ENCODE results near the gene SH3BP5. TPM values are rescaled to one million over a fixed set of nuclear protein-coding genes. Genes with fewer than 3 reads are reported as not detected.

Gene SH3BP5
- total and polyA plus RNA-seq, 4 donors, result 50.3 to 76.6 (median 67.3) TPM

DNA sequence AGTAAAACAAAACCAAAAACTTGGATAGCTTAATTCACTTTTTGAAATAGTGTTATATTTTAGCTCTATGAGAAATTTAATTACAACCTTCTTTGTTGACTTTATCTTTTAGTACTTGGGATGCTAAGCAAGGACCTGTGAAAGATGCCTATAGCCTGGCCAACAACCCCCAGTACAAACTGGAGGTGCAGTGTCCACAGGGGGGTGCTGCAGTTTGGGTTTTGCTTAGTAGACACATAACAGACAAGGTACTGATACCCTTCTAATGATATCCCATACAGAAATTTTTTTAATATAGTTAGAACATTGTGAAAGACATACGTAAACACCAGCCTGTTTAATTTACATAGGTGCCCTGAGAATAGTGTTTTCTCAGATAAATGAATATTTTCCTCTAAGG lies 91.0 kb downstream of the SH3BP5 start:
- Histone ChIP-seq H3K9me3 (ENCODE audit: control insufficient read depth in 4 of 4, insufficient read depth in 3 of 4, low read length in 3 of 4) (no peaks in the 10 kb centered on the region), H3K27ac (ENCODE audit: low read depth in 1 of 2, low read length in 1 of 2) (no peak overlapping the region), H3K4me1 (ENCODE audit: control insufficient read depth in 5 of 5, insufficient read depth in 5 of 5, low read length in 5 of 5) (no peaks in the 10 kb centered on the region), H3K27me3 (ENCODE audit: control insufficient read depth in 3 of 3, insufficient read depth in 3 of 3, low read length in 2 of 3) (no peaks in the 10 kb centered on the region), H3K9ac (ENCODE audit: insufficient read depth in 1 of 2, low read length in 2 of 2) (no peak overlapping the region), H3K36me3 (ENCODE audit: control insufficient read depth in 4 of 4, insufficient read depth in 4 of 4, low read length in 4 of 4) (peaks cover 18 to 43% (median 34%) of the 10 kb centered on the region in 4 donors), H3K4me3 (no peak overlapping the region)
- DNase-seq, result peak in 1 of 3 donors; percentile 17
- TF ChIP-seq, protein P1, sequence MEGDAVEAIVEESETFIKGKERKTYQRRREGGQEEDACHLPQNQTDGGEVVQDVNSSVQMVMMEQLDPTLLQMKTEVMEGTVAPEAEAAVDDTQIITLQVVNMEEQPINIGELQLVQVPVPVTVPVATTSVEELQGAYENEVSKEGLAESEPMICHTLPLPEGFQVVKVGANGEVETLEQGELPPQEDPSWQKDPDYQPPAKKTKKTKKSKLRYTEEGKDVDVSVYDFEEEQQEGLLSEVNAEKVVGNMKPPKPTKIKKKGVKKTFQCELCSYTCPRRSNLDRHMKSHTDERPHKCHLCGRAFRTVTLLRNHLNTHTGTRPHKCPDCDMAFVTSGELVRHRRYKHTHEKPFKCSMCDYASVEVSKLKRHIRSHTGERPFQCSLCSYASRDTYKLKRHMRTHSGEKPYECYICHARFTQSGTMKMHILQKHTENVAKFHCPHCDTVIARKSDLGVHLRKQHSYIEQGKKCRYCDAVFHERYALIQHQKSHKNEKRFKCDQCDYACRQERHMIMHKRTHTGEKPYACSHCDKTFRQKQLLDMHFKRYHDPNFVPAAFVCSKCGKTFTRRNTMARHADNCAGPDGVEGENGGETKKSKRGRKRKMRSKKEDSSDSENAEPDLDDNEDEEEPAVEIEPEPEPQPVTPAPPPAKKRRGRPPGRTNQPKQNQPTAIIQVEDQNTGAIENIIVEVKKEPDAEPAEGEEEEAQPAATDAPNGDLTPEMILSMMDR (IDR thresholded peaks at IDR 0.05; ENCODE audit: control extremely low read depth, extremely low read depth), result no peak
- 82 to 89% methylated on average over 1 of the region's 1 CpG for WGBS, 2 donors
- no peak for ATAC-seq (ENCODE audit: insufficient read depth, low FRiP score)

DNA sequence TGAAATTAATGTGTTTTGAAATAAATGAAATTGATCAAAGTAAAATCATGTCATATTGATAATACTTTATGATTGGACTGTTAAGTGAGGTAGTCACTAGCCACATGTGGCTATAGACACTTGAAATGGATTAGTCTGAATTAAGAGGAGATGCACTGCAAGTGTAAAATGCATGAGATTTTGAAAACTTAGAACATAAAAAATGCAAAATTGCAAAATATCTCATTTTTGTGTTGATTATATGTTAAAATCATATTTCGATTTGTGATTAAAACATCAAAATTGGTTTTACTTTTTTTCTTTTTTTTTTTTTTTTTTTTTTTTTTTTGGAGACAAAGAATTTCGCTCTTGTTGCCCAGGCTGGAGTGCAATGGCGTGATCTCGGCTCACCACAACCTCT lies 103.1 kb downstream of the SH3BP5 start:
- WGBS, 2 donors, result 96 to 97% methylated on average over 4 of the region's 4 CpGs
- H3K4me3 ChIP-seq, result no peak overlapping the region
- TF ChIP-seq, protein P1 (IDR thresholded peaks at IDR 0.05; ENCODE audit: control extremely low read depth, extremely low read depth), result no peak
- H3K27ac ChIP-seq (ENCODE audit: low read depth in 1 of 2, low read length in 1 of 2), result no peak overlapping the region
- no peaks in the 10 kb centered on the region for H3K9me3 ChIP-seq (ENCODE audit: control insufficient read depth in 4 of 4, insufficient read depth in 3 of 4, low read length in 3 of 4)
- no peak for DNase-seq
- peaks cover 7 to 57% (median 24%) of the 10 kb centered on the region in 4 donors for H3K36me3 ChIP-seq (ENCODE audit: control insufficient read depth in 4 of 4, insufficient read depth in 4 of 4, low read length in 4 of 4)
- ATAC-seq (ENCODE audit: insufficient read depth, low FRiP score), result no peak
- no peaks in the 10 kb centered on the region for H3K27me3 ChIP-seq (ENCODE audit: control insufficient read depth in 3 of 3, insufficient read depth in 3 of 3, low read length in 2 of 3)
- no peaks in the 10 kb centered on the region for H3K4me1 ChIP-seq (ENCODE audit: control insufficient read depth in 5 of 5, insufficient read depth in 5 of 5, low read length in 5 of 5)
- H3K9ac ChIP-seq (ENCODE audit: insufficient read depth in 1 of 2, low read length in 2 of 2), result no peak overlapping the region

DNA sequence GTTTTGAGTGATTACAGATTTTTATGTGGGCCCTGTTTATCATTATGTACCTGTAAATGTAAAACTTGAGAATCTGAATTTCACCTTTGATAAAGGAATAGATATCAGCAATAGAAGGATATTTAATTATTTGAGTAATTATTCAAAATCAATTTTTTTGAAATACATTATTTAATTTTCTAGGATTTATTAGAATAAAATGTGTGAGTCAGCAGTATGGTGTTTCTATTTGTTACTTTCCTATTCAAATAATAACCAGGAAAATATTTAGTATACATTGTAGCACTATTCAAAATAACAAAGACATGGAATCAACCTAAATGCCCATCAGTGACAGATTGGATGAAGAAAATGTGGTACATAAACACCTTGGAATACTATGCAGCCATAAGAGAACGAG lies 104.2 kb downstream of the SH3BP5 start:
- H3K36me3 ChIP-seq (ENCODE audit: control insufficient read depth in 4 of 4, insufficient read depth in 4 of 4, low read length in 4 of 4), result peaks cover 4 to 56% (median 25%) of the 10 kb centered on the region in 4 donors
- no peak for ATAC-seq (ENCODE audit: insufficient read depth, low FRiP score)
- H3K9ac ChIP-seq (ENCODE audit: insufficient read depth in 1 of 2, low read length in 2 of 2), result no peak overlapping the region
- no peaks in the 10 kb centered on the region for H3K9me3 ChIP-seq (ENCODE audit: control insufficient read depth in 4 of 4, insufficient read depth in 3 of 4, low read length in 3 of 4)
- H3K4me1 ChIP-seq (ENCODE audit: control insufficient read depth in 5 of 5, insufficient read depth in 5 of 5, low read length in 5 of 5), result no peaks in the 10 kb centered on the region
- 94 to 97% methylated on average over 1 of the region's 1 CpG for WGBS, 2 donors
- no peak for DNase-seq
- no peak overlapping the region for H3K27ac ChIP-seq (ENCODE audit: low read depth in 1 of 2, low read length in 1 of 2)
- no peak overlapping the region for H3K4me3 ChIP-seq
- no peaks in the 10 kb centered on the region for H3K27me3 ChIP-seq (ENCODE audit: control insufficient read depth in 3 of 3, insufficient read depth in 3 of 3, low read length in 2 of 3)
- TF ChIP-seq, protein P1 (IDR thresholded peaks at IDR 0.05; ENCODE audit: control extremely low read depth, extremely low read depth), result no peak
